ENCODE data around the gene MAPK8IP1.

GRCh38 chr11:45910623-45911022 lies 25.2 kb downstream of the MAPK8IP1 start:
- TF ChIP-seq CTCF (IDR thresholded peaks at IDR 0.05) (no peak), EZH2 (IDR thresholded peaks at IDR 0.05; ENCODE audit: borderline replicate concordance, insufficient read depth, low read depth, low read length, poor library complexity, severe bottlenecking) (no peak)

All from B cell (primary cell).